WTC11 (cell line): ENCODE data around the gene TUNAR. TPM values are rescaled to one million over a fixed set of nuclear protein-coding genes. Genes with fewer than 3 reads are reported as not detected.

Source experiments
- ATAC-seq: fragments of 200-7000 bp; cut with Tn5 transposase; 2 replicates; pipeline ENCODE4 v1.10.0; 2021; ENCODE audit warnings: mild to moderate bottlenecking, moderate library complexity
- CTCF ChIA-PET: fragments of 300-600 bp; sonication (Branson Sonifier 250); formaldehyde crosslinking; loops from one replicate; lab custom pipeline; 2021; ENCODE audit warnings: antibody characterized with exemption; lab: Charles Lee
- POLR2A ChIA-PET: fragments of 350-600 bp; sonication (Branson Sonifier 250); formaldehyde crosslinking; loops from one replicate; lab custom pipeline; 2021; ENCODE audit warnings: antibody characterized with exemption; lab: Charles Lee
- DNase-seq: peaks from one replicate; pipeline ENCODE4 v3.0.0; 2021; ENCODE audit warnings: low spot score
- H3K27ac Mint-ChIP-seq: 2 replicates; pipeline ENCODE4 v1.8.0; 2021; ENCODE audit warnings: mixed read lengths
- H3K27me3 Mint-ChIP-seq: 2 replicates; pipeline ENCODE4 v1.8.0; 2021; ENCODE audit warnings: low read depth, mild to moderate bottlenecking, moderate library complexity, mixed read lengths
- H3K36me3 Mint-ChIP-seq: 2 replicates; pipeline ENCODE4 v1.8.0; 2021; ENCODE audit warnings: mixed read lengths
- H3K4me1 Mint-ChIP-seq: 2 replicates; pipeline ENCODE4 v1.8.0; 2022; ENCODE audit warnings: mixed read lengths
- H3K4me3 Mint-ChIP-seq: 2 replicates; pipeline ENCODE4 v1.8.0; 2021; ENCODE audit warnings: mild to moderate bottlenecking, moderate library complexity, mixed read lengths
- H3K9me3 Mint-ChIP-seq: 2 replicates; pipeline ENCODE4 v1.8.0; 2021; ENCODE audit warnings: mixed read lengths
- CREM ChIP-seq: sonication (generic); formaldehyde crosslinking; IDR thresholded peaks from 2 replicates; pipeline ENCODE4 v1.8.1; 2022; ENCODE audit warnings: mild to moderate bottlenecking, missing genetic modification reagents, moderate library complexity
- EMX1 ChIP-seq: fragments of 250-450 bp; sonication (Bioruptor Pico); IDR thresholded peaks from 2 replicates; pipeline ENCODE4 v1.8.0; 2021; ENCODE audit warnings: mild to moderate bottlenecking
- ETV6 ChIP-seq: sonication (generic); formaldehyde crosslinking; IDR thresholded peaks from 2 replicates; pipeline ENCODE4 v1.8.1; 2022; ENCODE audit warnings: mild to moderate bottlenecking, missing genetic modification reagents
- FOXK1 ChIP-seq: sonication (generic); formaldehyde crosslinking; IDR thresholded peaks from 2 replicates; pipeline ENCODE4 v1.8.0; 2022; ENCODE audit warnings: mild to moderate bottlenecking, moderate library complexity, missing genetic modification reagents
- GTF2I ChIP-seq: fragments of 250-450 bp; sonication (Bioruptor Pico); conservative IDR thresholded peaks from 2 replicates; pipeline ENCODE4 v1.4.0; 2021; ENCODE audit warnings: mild to moderate bottlenecking
- MYBL2 ChIP-seq: sonication (generic); formaldehyde crosslinking; IDR thresholded peaks from 2 replicates; pipeline ENCODE4 v1.8.1; 2023; ENCODE audit warnings: mild to moderate bottlenecking, moderate library complexity, missing genetic modification reagents
- NFE2L1 ChIP-seq: sonication (generic); formaldehyde crosslinking; IDR thresholded peaks from 2 replicates; pipeline ENCODE4 v1.8.1; 2023; ENCODE audit warnings: missing genetic modification reagents
- NR3C1 ChIP-seq: sonication (generic); formaldehyde crosslinking; conservative IDR thresholded peaks from 2 replicates; pipeline ENCODE4 v1.8.1; 2023; ENCODE audit warnings: low read depth, mild to moderate bottlenecking, missing genetic modification reagents
- OVOL2 ChIP-seq: fragments of 250-450 bp; sonication (Bioruptor Pico); IDR thresholded peaks from 2 replicates; pipeline ENCODE4 v1.9.0; 2021; ENCODE audit warnings: mild to moderate bottlenecking, borderline replicate concordance
- SOX15 ChIP-seq: fragments of 250-450 bp; sonication (Bioruptor Pico); IDR thresholded peaks from 2 replicates; pipeline ENCODE4 v1.9.0; 2021; ENCODE audit warnings: mild to moderate bottlenecking
- TEAD4 ChIP-seq: sonication (generic); formaldehyde crosslinking; IDR thresholded peaks from 2 replicates; pipeline ENCODE4 v1.8.0; 2022; ENCODE audit warnings: mild to moderate bottlenecking, missing genetic modification reagents
- ZNF121 ChIP-seq: sonication (generic); formaldehyde crosslinking; IDR thresholded peaks from 2 replicates; pipeline ENCODE4 v1.8.0; 2023; ENCODE audit warnings: missing genetic modification reagents
- ZNF263 ChIP-seq: sonication (generic); formaldehyde crosslinking; IDR thresholded peaks from 2 replicates; pipeline ENCODE4 v1.8.1; 2022; ENCODE audit warnings: low read depth, mild to moderate bottlenecking, moderate library complexity, missing genetic modification reagents
- ZNF416 ChIP-seq: fragments of 250-450 bp; sonication (Bioruptor Pico); IDR thresholded peaks from 2 replicates; pipeline ENCODE4 v1.9.0; 2021; ENCODE audit warnings: mild to moderate bottlenecking, inconsistent platforms
- total RNA-seq: library from RNA; stranded (reverse); gene quantifications from 3 replicates; pipeline ENCODE4 v1.2.3, GENCODE V29; 2021
- TF ChIP-seq, protein P1 (sequence below): sonication (generic); formaldehyde crosslinking; IDR thresholded peaks from 2 replicates; pipeline ENCODE4 v1.8.1; 2023; ENCODE audit warnings: mild to moderate bottlenecking, missing genetic modification reagents
- TF ChIP-seq, protein P2 (sequence below): sonication (generic); formaldehyde crosslinking; IDR thresholded peaks from 2 replicates; pipeline ENCODE4 v1.8.1; 2022; ENCODE audit warnings: mild to moderate bottlenecking, missing genetic modification reagents, moderate library complexity, borderline replicate concordance
- TF ChIP-seq, protein P3 (sequence below): sonication (generic); formaldehyde crosslinking; conservative IDR thresholded peaks from 2 replicates; pipeline ENCODE4 v1.8.1; 2022; ENCODE audit warnings: mild to moderate bottlenecking, missing genetic modification reagents
- TF ChIP-seq, protein P4 (sequence below): sonication (generic); formaldehyde crosslinking; IDR thresholded peaks from 2 replicates; pipeline ENCODE4 v1.8.1; 2022; ENCODE audit warnings: low read depth, mild to moderate bottlenecking, moderate library complexity, missing genetic modification reagents, borderline replicate concordance
- TF ChIP-seq, protein P5 (sequence below): sonication (generic); formaldehyde crosslinking; IDR thresholded peaks from 2 replicates; pipeline ENCODE4 v1.8.1; 2022; ENCODE audit warnings: mild to moderate bottlenecking, moderate library complexity, missing genetic modification reagents
- TF ChIP-seq, protein P6 (sequence below): sonication (generic); formaldehyde crosslinking; IDR thresholded peaks from 2 replicates; pipeline ENCODE4 v1.8.0; 2023; ENCODE audit warnings: missing genetic modification reagents, mild to moderate bottlenecking, borderline replicate concordance
- TF ChIP-seq, protein P7 (sequence below): sonication (generic); formaldehyde crosslinking; IDR thresholded peaks from 2 replicates; pipeline ENCODE4 v1.8.1; 2023; ENCODE audit warnings: mild to moderate bottlenecking, moderate library complexity, missing genetic modification reagents

TUNAR gene
- total RNA-seq, 1 experiment from 2014 or later, result 36.3 TPM

DNA sequence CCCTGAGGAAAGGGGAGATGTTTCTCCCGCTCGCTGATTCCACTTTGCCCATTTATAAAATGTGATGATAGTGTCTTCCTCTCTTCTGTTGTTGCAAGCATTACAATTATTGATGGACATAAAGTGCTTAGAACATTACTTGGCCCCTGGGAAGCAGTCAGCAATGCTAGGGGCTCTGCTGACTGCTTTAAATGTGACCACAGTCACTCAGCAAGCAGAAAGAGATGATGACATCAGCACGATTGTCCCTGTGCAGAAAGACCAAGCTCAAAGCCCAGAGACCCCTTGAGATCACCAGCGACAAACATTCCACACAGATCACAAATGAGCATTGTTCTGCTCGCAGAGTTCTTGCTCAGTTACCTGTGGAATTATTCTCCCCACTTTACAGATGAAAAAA lies 26.5 kb downstream of the TUNAR start:
- DNase-seq, result no peak
- Mint-ChIP-seq H3K9me3 (no peaks in the 10 kb centered on the region), H3K4me1 (peaks cover 39% of the 10 kb centered on the region), H3K27ac (peak overlapping the region; percentile 27; the same call in 1 of the 2 replicates), H3K36me3 (peaks cover 47% of the 10 kb centered on the region), H3K4me3 (no peak overlapping the region), H3K27me3 (no peaks in the 10 kb centered on the region)
- ChIA-PET CTCF (interaction anchor here (0.7 to 1.5 kb wide), 2 partner anchors 12 to 91 kb away, joined by 3 to 6 read pairs; no protein-coding TSS in a partner anchor), POLR2A (interaction anchor here (1.2 kb wide), 1 partner anchor 12 kb away, joined by 4 read pairs; no protein-coding TSS in a partner anchor)
- no peak for TF ChIP-seq NFE2L1 (CRISPR knock-in tag)
- no peak for ATAC-seq

DNA sequence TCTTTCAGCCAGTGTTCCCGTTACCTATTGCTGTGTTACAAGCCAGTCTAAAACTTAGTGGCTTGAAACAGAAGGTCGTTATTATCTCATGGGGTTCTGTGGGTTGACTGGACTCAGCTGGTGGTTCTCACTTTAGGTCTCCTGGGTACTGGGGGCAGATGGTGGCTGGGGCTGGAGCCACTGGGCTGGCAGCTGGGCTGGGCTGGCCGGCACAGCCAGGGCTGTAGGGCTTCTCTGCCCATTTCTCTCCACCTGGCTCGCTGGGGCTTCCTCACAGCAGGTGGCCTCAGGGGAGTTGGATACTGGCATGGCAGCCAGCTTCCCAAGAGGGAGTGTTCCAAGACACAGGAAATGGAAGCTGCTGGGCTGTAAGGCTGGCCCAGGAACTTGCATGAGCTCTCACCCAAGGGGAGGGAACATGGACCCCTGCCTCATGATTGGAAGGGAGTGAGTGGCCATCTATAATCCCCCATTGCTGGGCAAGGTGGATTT lies 27.0 kb downstream of the TUNAR start:
- Mint-ChIP-seq H3K36me3 (peaks cover 47% of the 10 kb centered on the region), H3K27me3 (no peaks in the 10 kb centered on the region), H3K27ac (no peak overlapping the region), H3K9me3 (no peaks in the 10 kb centered on the region), H3K4me1 (peaks cover 34% of the 10 kb centered on the region), H3K4me3 (no peak overlapping the region)
- no peak for TF ChIP-seq CREM (CRISPR knock-in tag)
- TF ChIP-seq FOXK1, result no peak
- TF ChIP-seq, protein P1, sequence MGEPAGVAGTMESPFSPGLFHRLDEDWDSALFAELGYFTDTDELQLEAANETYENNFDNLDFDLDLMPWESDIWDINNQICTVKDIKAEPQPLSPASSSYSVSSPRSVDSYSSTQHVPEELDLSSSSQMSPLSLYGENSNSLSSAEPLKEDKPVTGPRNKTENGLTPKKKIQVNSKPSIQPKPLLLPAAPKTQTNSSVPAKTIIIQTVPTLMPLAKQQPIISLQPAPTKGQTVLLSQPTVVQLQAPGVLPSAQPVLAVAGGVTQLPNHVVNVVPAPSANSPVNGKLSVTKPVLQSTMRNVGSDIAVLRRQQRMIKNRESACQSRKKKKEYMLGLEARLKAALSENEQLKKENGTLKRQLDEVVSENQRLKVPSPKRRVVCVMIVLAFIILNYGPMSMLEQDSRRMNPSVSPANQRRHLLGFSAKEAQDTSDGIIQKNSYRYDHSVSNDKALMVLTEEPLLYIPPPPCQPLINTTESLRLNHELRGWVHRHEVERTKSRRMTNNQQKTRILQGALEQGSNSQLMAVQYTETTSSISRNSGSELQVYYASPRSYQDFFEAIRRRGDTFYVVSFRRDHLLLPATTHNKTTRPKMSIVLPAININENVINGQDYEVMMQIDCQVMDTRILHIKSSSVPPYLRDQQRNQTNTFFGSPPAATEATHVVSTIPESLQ, result no peak
- TF ChIP-seq, protein P2, sequence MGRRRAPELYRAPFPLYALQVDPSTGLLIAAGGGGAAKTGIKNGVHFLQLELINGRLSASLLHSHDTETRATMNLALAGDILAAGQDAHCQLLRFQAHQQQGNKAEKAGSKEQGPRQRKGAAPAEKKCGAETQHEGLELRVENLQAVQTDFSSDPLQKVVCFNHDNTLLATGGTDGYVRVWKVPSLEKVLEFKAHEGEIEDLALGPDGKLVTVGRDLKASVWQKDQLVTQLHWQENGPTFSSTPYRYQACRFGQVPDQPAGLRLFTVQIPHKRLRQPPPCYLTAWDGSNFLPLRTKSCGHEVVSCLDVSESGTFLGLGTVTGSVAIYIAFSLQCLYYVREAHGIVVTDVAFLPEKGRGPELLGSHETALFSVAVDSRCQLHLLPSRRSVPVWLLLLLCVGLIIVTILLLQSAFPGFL (CRISPR knock-in tag), result no peak
- TF ChIP-seq, protein P3, sequence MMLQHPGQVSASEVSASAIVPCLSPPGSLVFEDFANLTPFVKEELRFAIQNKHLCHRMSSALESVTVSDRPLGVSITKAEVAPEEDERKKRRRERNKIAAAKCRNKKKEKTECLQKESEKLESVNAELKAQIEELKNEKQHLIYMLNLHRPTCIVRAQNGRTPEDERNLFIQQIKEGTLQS, result no peak
- TF ChIP-seq OVOL2 (CRISPR knock-in tag), result no peak
- TF ChIP-seq, protein P4, sequence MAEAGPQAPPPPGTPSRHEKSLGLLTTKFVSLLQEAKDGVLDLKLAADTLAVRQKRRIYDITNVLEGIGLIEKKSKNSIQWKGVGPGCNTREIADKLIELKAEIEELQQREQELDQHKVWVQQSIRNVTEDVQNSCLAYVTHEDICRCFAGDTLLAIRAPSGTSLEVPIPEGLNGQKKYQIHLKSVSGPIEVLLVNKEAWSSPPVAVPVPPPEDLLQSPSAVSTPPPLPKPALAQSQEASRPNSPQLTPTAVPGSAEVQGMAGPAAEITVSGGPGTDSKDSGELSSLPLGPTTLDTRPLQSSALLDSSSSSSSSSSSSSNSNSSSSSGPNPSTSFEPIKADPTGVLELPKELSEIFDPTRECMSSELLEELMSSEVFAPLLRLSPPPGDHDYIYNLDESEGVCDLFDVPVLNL (CRISPR knock-in tag), result no peak
- TF ChIP-seq TEAD4 (CRISPR knock-in tag), result no peak
- TF ChIP-seq, protein P5, sequence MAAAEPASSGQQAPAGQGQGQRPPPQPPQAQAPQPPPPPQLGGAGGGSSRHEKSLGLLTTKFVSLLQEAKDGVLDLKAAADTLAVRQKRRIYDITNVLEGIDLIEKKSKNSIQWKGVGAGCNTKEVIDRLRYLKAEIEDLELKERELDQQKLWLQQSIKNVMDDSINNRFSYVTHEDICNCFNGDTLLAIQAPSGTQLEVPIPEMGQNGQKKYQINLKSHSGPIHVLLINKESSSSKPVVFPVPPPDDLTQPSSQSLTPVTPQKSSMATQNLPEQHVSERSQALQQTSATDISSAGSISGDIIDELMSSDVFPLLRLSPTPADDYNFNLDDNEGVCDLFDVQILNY (CRISPR knock-in tag), result no peak
- TF ChIP-seq ZNF121 (CRISPR knock-in tag), result no peak
- ChIA-PET CTCF (interaction anchor here (0.7 to 1.5 kb wide), 2 partner anchors 12 to 90 kb away, joined by 3 to 6 read pairs; no protein-coding TSS in a partner anchor), POLR2A (interaction anchor here (1.2 kb wide), 1 partner anchor 12 kb away, joined by 4 read pairs; no protein-coding TSS in a partner anchor)
- DNase-seq (no peak), ATAC-seq (no peak)

DNA sequence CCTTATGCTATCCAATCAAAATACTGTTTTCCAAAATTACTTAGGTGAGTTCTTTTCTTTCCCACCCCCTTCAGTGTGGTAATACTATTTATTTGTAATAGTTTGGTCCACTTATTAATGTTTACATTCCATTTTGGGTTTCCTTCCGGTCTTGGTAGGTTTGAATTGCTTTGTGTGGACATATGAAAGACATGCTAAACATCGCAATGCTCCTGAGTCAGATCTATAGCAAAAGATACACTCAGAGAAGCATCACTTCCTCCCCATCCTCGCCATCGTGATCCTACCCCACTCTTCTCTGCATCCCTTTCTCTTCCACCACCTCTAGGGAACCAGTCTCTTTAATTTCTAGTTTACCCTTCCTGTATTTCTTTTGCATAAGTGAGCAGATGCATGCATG lies 30.0 kb downstream of the TUNAR start:
- no peak for DNase-seq
- no peak overlapping the region for H3K4me3 Mint-ChIP-seq
- peaks cover 41% of the 10 kb centered on the region for H3K4me1 Mint-ChIP-seq
- no peaks in the 10 kb centered on the region for H3K9me3 Mint-ChIP-seq
- ATAC-seq, result no peak
- CTCF ChIA-PET, result no interaction called here
- POLR2A ChIA-PET, result no interaction called here
- no peak overlapping the region for H3K27ac Mint-ChIP-seq
- H3K36me3 Mint-ChIP-seq, result peaks cover 41% of the 10 kb centered on the region
- no peaks in the 10 kb centered on the region for H3K27me3 Mint-ChIP-seq
- TF ChIP-seq ETV6 (CRISPR knock-in tag) (no peak), NR3C1 (no peak), MYBL2 (CRISPR knock-in tag) (no peak), EMX1 (no peak), ZNF416 (CRISPR knock-in tag) (no peak), ZNF263 (no peak), CREM (CRISPR knock-in tag) (no peak), GTF2I (CRISPR knock-in tag) (no peak), SOX15 (CRISPR knock-in tag) (no peak)
- TF ChIP-seq, protein P6, sequence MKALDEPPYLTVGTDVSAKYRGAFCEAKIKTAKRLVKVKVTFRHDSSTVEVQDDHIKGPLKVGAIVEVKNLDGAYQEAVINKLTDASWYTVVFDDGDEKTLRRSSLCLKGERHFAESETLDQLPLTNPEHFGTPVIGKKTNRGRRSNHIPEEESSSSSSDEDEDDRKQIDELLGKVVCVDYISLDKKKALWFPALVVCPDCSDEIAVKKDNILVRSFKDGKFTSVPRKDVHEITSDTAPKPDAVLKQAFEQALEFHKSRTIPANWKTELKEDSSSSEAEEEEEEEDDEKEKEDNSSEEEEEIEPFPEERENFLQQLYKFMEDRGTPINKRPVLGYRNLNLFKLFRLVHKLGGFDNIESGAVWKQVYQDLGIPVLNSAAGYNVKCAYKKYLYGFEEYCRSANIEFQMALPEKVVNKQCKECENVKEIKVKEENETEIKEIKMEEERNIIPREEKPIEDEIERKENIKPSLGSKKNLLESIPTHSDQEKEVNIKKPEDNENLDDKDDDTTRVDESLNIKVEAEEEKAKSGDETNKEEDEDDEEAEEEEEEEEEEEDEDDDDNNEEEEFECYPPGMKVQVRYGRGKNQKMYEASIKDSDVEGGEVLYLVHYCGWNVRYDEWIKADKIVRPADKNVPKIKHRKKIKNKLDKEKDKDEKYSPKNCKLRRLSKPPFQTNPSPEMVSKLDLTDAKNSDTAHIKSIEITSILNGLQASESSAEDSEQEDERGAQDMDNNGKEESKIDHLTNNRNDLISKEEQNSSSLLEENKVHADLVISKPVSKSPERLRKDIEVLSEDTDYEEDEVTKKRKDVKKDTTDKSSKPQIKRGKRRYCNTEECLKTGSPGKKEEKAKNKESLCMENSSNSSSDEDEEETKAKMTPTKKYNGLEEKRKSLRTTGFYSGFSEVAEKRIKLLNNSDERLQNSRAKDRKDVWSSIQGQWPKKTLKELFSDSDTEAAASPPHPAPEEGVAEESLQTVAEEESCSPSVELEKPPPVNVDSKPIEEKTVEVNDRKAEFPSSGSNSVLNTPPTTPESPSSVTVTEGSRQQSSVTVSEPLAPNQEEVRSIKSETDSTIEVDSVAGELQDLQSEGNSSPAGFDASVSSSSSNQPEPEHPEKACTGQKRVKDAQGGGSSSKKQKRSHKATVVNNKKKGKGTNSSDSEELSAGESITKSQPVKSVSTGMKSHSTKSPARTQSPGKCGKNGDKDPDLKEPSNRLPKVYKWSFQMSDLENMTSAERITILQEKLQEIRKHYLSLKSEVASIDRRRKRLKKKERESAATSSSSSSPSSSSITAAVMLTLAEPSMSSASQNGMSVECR, result no peak
- TF ChIP-seq, protein P7, sequence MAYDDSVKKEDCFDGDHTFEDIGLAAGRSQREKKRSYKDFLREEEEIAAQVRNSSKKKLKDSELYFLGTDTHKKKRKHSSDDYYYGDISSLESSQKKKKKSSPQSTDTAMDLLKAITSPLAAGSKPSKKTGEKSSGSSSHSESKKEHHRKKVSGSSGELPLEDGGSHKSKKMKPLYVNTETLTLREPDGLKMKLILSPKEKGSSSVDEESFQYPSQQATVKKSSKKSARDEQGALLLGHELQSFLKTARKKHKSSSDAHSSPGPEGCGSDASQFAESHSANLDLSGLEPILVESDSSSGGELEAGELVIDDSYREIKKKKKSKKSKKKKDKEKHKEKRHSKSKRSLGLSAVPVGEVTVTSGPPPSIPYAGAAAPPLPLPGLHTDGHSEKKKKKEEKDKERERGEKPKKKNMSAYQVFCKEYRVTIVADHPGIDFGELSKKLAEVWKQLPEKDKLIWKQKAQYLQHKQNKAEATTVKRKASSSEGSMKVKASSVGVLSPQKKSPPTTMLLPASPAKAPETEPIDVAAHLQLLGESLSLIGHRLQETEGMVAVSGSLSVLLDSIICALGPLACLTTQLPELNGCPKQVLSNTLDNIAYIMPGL (CRISPR knock-in tag), result no peak
